Neural cell (in vitro differentiated cells): ENCODE results near the gene BNC2.

Source experiments
- EP300 ChIP-seq: fragments of 450-650 bp; conservative IDR thresholded peaks from 2 replicates; pipeline ENCODE4 v1.6.1; 2014; ENCODE audit warnings: antibody characterized with exemption, mild to moderate bottlenecking, moderate library complexity; ENCODE audit not compliant: poor library complexity, severe bottlenecking
- EZH2 ChIP-seq: fragments of 200-600, 300-800 bp; shearing (Covaris generic), sonication (generic); IDR thresholded peaks from 2 replicates; pipeline ENCODE4 v1.6.1; 2014; ENCODE audit warnings: antibody characterized with exemption, low read length, borderline replicate concordance, mild to moderate bottlenecking; ENCODE audit not compliant: insufficient read depth, poor library complexity, severe bottlenecking
- POLR2AphosphoS5 ChIP-seq: IDR thresholded peaks from 2 replicates; pipeline ENCODE4 v1.6.1; 2012
- RAD21 ChIP-seq: fragments of 450-650 bp; conservative IDR thresholded peaks from 2 replicates; pipeline ENCODE4 v1.6.1; 2014; ENCODE audit warnings: antibody characterized with exemption, mild to moderate bottlenecking, moderate library complexity
- TAF1 ChIP-seq: IDR thresholded peaks from 2 replicates; pipeline ENCODE4 v1.6.1; 2012; ENCODE audit warnings: low read depth
- TF ChIP-seq, protein P1 (sequence below): fragments of 450-650 bp; IDR thresholded peaks from 2 replicates; pipeline ENCODE4 v1.5.1; 2014; ENCODE audit warnings: antibody characterized with exemption, mild to moderate bottlenecking, moderate library complexity; ENCODE audit not compliant: poor library complexity, severe bottlenecking

GRCh38 chr9:16671591-16672137 is 198.8 kb downstream of the BNC2 start:
- TF ChIP-seq, protein P1, sequence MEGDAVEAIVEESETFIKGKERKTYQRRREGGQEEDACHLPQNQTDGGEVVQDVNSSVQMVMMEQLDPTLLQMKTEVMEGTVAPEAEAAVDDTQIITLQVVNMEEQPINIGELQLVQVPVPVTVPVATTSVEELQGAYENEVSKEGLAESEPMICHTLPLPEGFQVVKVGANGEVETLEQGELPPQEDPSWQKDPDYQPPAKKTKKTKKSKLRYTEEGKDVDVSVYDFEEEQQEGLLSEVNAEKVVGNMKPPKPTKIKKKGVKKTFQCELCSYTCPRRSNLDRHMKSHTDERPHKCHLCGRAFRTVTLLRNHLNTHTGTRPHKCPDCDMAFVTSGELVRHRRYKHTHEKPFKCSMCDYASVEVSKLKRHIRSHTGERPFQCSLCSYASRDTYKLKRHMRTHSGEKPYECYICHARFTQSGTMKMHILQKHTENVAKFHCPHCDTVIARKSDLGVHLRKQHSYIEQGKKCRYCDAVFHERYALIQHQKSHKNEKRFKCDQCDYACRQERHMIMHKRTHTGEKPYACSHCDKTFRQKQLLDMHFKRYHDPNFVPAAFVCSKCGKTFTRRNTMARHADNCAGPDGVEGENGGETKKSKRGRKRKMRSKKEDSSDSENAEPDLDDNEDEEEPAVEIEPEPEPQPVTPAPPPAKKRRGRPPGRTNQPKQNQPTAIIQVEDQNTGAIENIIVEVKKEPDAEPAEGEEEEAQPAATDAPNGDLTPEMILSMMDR, result no peak
- TF ChIP-seq POLR2AphosphoS5, result no peak
- no peak for TF ChIP-seq EP300
- TF ChIP-seq TAF1, result no peak
- no peak for TF ChIP-seq RAD21
- TF ChIP-seq EZH2, result no peak
